ENCODE results near the gene EMP3. TPM values are rescaled to one million over a fixed set of nuclear protein-coding genes. Genes with fewer than 3 reads are reported as not detected.

EMP3 gene
- total and polyA plus RNA-seq, 2 of the 4 experiments (the other 2 are of a cell fraction): 147 to 632 TPM

GRCh38 chr19:48333467-48334384 lies 8.4 kb downstream of the EMP3 start:
- Histone ChIP-seq H3K4ac (ENCODE audit: low read depth, low read length) (peak overlapping the region; percentile 9), H2AK5ac (ENCODE audit: low read depth, low read length) (peak overlapping the region; percentile 31; the same call in 1 of the 2 replicates), H3K14ac (replicated peaks; ENCODE audit: low read depth, low read length) (no peak overlapping the region), H3K9ac (ENCODE audit: low read depth, low read length) (peak overlapping the region; percentile 51), H2AFZ (replicated peaks; ENCODE audit: low read length, poor library complexity) (peak overlapping the region; percentile 94), H3K9me3 (ENCODE audit: control insufficient read depth, insufficient read depth, low read length) (no peaks in the 10 kb centered on the region), H4K20me1 (ENCODE audit: insufficient read depth, low read length) (peaks cover 22% of the 10 kb centered on the region), H3K79me1 (ENCODE audit: low read depth in 1 of 2, low read length in 2 of 2) (peaks cover 11 to 23% of the 10 kb centered on the region in 2 experiments), H3K56ac (ENCODE audit: extremely low read depth, insufficient read depth, low read length) (no peak overlapping the region), H2BK15ac (ENCODE audit: low read depth, low read length) (no peak overlapping the region), H3K4me2 (ENCODE audit: low read depth, low read length) (peak overlapping the region; percentile 78), H3K36me3 (ENCODE audit: control insufficient read depth, insufficient read depth, low read length) (peaks cover 20% of the 10 kb centered on the region), H2BK20ac (ENCODE audit: low read depth, low read length) (no peak overlapping the region), H3K4me3 (ENCODE audit: insufficient read depth, low read depth, low read length) (peak overlapping the region; percentile 39), H4K91ac (ENCODE audit: insufficient read depth, low read depth, low read length) (no peak overlapping the region; the same call in 1 of the 2 replicates), H3K27ac (ENCODE audit: insufficient read depth, low read length) (no peak overlapping the region; the same call in 1 of the 2 replicates), H3K9me1 (ENCODE audit: insufficient read depth, low read length) (peaks cover 12% of the 10 kb centered on the region), H2BK120ac (ENCODE audit: low read depth, low read length) (no peak overlapping the region), H4K8ac (ENCODE audit: low read depth in 2 of 2, low read length in 2 of 2) (peak overlapping the region in 1 of 2 experiments; percentile 33; a peak in 1 of 4 replicates), H2AK9ac (replicated peaks; ENCODE audit: low read depth, low read length, poor library complexity) (peak overlapping the region; percentile 68), H3K4me1 (ENCODE audit: control insufficient read depth, insufficient read depth, low read length) (peaks cover 15% of the 10 kb centered on the region), H4K5ac (ENCODE audit: low read depth, low read length) (no peak overlapping the region), H3K18ac (ENCODE audit: low read depth, low read length) (no peak overlapping the region), H3K27me3 (ENCODE audit: control insufficient read depth, insufficient read depth, low read length) (no peaks in the 10 kb centered on the region), H2BK5ac (ENCODE audit: low read depth, low read length, poor library complexity, severe bottlenecking) (no peak overlapping the region), H3K23ac (ENCODE audit: low read depth, low read length) (no peak overlapping the region)
- dilution Hi-C loops (cut with HindIII; ENCODE audit: low sequenced_read_pairs, unreplicated experiment): no loop called here
- no TSS peak for BruUV-seq (replicated peaks)
- ChIA-PET POLR2A (ENCODE audit: unreplicated experiment) (interaction anchor here (0.6 to 3.1 kb wide), 5 partner anchors 9 to 156 kb away, joined by 3 to 24 read pairs (median 5); partner anchors contain the start of gene EMP3), CTCF (interaction anchor here (0.5 to 2.4 kb wide), 12 partner anchors 8 to 127 kb away, joined by 3 to 14 read pairs (median 4); partner anchors contain the start of genes EMP3 and KDELR1)
- ATAC-seq (ENCODE audit: low read depth): peak; percentile 93
- peak; percentile 91 for DNase-seq
- in situ Hi-C loops (cut with MboI; ENCODE audit: low sequenced_read_pairs): no loop called here
- intact Hi-C loops (cut with micrococcal nuclease): loop anchor here (1.0 to 2.0 kb wide), 2 partner anchors 13 to 66 kb away; a partner anchor contains a TSS
- WGBS, 2 experiments (ENCODE audit: extremely low coverage in 2 of 2, insufficient read length in 1 of 2): 12% methylated on average over 20 of the region's 54 CpGs; no CpG with 5 or more reads in 1 of the 2 experiments
- TF ChIP-seq RCOR1 (IDR thresholded peaks at IDR 0.05; ENCODE audit: insufficient replicate concordance, low read length) (no peak), RFX5 (IDR thresholded peaks at IDR 0.05; ENCODE audit: low read depth, low read length) (no peak), CEBPB (IDR thresholded peaks at IDR 0.05; ENCODE audit: low read depth, low read length) (no peak), FOS (IDR thresholded peaks at IDR 0.05; ENCODE audit: low read depth, low read length) (no peak), MAZ (IDR thresholded peaks at IDR 0.05; ENCODE audit: borderline replicate concordance, low read depth, low read length) (peak; percentile 69; the same call in 1 of the 2 replicates), NFE2L2 (IDR thresholded peaks at IDR 0.05; ENCODE audit: low read depth, low read length) (no peak), USF2 (IDR thresholded peaks at IDR 0.05; ENCODE audit: low read depth, low read length) (peak; percentile 21; the same call in 1 of the 2 replicates), SMC3 (IDR thresholded peaks at IDR 0.05; ENCODE audit: low read depth, low read length) (peak; percentile 94), POLR2A (IDR thresholded peaks at IDR 0.05; ENCODE audit: low read depth, low read length) (0 out of 2 replicates have a peak, but pooled peaks have one; percentile 18), MAFK (IDR thresholded peaks at IDR 0.05; ENCODE audit: low read depth, low read length) (no peak), RAD21 (IDR thresholded peaks at IDR 0.05; ENCODE audit: low read length) (peak; percentile 89)
- TF ChIP-seq, protein P1, sequence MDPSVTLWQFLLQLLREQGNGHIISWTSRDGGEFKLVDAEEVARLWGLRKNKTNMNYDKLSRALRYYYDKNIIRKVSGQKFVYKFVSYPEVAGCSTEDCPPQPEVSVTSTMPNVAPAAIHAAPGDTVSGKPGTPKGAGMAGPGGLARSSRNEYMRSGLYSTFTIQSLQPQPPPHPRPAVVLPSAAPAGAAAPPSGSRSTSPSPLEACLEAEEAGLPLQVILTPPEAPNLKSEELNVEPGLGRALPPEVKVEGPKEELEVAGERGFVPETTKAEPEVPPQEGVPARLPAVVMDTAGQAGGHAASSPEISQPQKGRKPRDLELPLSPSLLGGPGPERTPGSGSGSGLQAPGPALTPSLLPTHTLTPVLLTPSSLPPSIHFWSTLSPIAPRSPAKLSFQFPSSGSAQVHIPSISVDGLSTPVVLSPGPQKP (IDR thresholded peaks at IDR 0.05; ENCODE audit: borderline replicate concordance, low read depth, low read length): no peak

Measured in IMR-90 (cell line).